HCT116 (cell line): ENCODE data around the gene PSME1. TPM values are rescaled to one million over a fixed set of nuclear protein-coding genes. Genes with fewer than 3 reads are reported as not detected.

ENCODE experiments used
- ATAC-seq: fragments of 200-7000 bp; cut with Tn5 transposase; 2 replicates; pipeline ENCODE4 v1.9.1; 2020; ENCODE audit warnings: mild to moderate bottlenecking, moderate library complexity
- BruUV-seq: library from RNA; stranded (reverse); fragments of 400-500 nt; replicated peaks from 2 replicates; lab custom pipeline; 2021; lab: Mats Ljungman, UMichigan
- CTCF ChIA-PET: fragments of 300-600 bp; sonication (Branson Sonifier 250); formaldehyde crosslinking; loops from one replicate; lab custom pipeline; 2021; ENCODE audit warnings: antibody characterized with exemption; lab: Charles Lee
- POLR2A ChIA-PET: fragments of 300-600, 350-600 bp; sonication (Branson Sonifier 250); formaldehyde crosslinking; loops from one replicate; lab custom pipeline; 2021; ENCODE audit warnings: antibody characterized with exemption; lab: Charles Lee
- RAD21 ChIA-PET, 2 experiments: fragments of 300-600 bp; sonication (Branson Sonifier 250); formaldehyde crosslinking; loops; one replicate each; lab custom pipeline; 2023; ENCODE audit warnings: low total read pairs in 2 of 2; ENCODE audit not compliant: uncharacterized antibody in 2 of 2, unreplicated experiment in 2 of 2, low non-redundant PET in 1 of 2; lab: Charles Lee
- DNase-seq: peaks from one replicate; pipeline ENCODE4 v3.0.0-alpha.2; 2010; ENCODE audit warnings: low read depth, low spot score
- H2AFZ ChIP-seq: fragments of 200-600 bp; shearing (Covaris generic), sonication (generic); 2 replicates; pipeline ENCODE4 v1.6.1; 2017; ENCODE audit warnings: low read depth, mixed run types, mixed read lengths, antibody characterized with exemption, low read length; ENCODE audit not compliant: poor library complexity, severe bottlenecking
- H3K27ac ChIP-seq: 2 replicates; pipeline ENCODE4 v1.5.1; 2012; ENCODE audit warnings: low read depth, low read length
- H3K27me3 ChIP-seq: fragments of 200-600 bp; sonication (generic); 2 replicates; pipeline ENCODE4 v1.6.1; 2016; ENCODE audit warnings: mixed run types, low read length, mixed read lengths; ENCODE audit not compliant: insufficient read depth
- H3K36me3 ChIP-seq, 2 experiments: fragments of 200-500 bp in 1 of 2; fragments of 200-600 bp in 1 of 2; sonication (Bioruptor generic) in 1 of 2; sonication (generic) in 1 of 2; 2 replicates each; pipeline versions ENCODE4 v1.5.1 to v1.6.1; 2014 to 2016; ENCODE audit warnings: low read length in 2 of 2, inconsistent platforms in 1 of 2, mixed read lengths in 1 of 2, mixed run types in 1 of 2; ENCODE audit not compliant: insufficient read depth in 2 of 2, control insufficient read depth in 1 of 2
- H3K4me1 ChIP-seq, 2 experiments: fragments of 200-600 bp in 1 of 2; sonication (generic) in 1 of 2; 2 replicates each; pipeline versions ENCODE4 v1.5.1 to v1.6.1; 2012 to 2017; ENCODE audit warnings: low read length in 2 of 2, inconsistent platforms in 1 of 2, mild to moderate bottlenecking in 1 of 2, mixed read lengths in 1 of 2, mixed run types in 1 of 2, moderate library complexity in 1 of 2; ENCODE audit not compliant: insufficient read depth in 2 of 2, control insufficient read depth in 1 of 2
- H3K4me2 ChIP-seq: fragments of 200-600 bp; sonication (generic); 2 replicates; pipeline ENCODE4 v1.6.1; 2017; ENCODE audit warnings: mixed run types, low read length, mixed read lengths
- H3K4me3 ChIP-seq, 2 experiments: fragments of 200-600 bp in 1 of 2; sonication (generic) in 1 of 2; replicated peaks in 1 of 2; 2 replicates each; pipeline ENCODE4 v1.5.1; 2011 to 2016; ENCODE audit warnings: low read length in 2 of 2, control low read depth in 1 of 2, low read depth in 1 of 2, mild to moderate bottlenecking in 1 of 2, mixed read lengths in 1 of 2, mixed run types in 1 of 2
- H3K79me2 ChIP-seq: fragments of 200-600 bp; sonication (generic); 2 replicates; pipeline ENCODE4 v1.6.1; 2017; ENCODE audit warnings: mild to moderate bottlenecking, mixed run types, low read length, moderate library complexity, mixed read lengths; ENCODE audit not compliant: insufficient read depth
- H3K9ac ChIP-seq: fragments of 200-600 bp; sonication (generic); 2 replicates; pipeline ENCODE4 v1.6.1; 2016; ENCODE audit warnings: low read length, mixed read lengths
- H3K9me2 ChIP-seq: fragments of 200-600 bp; sonication (generic), shearing (Covaris generic); 2 replicates; pipeline ENCODE4 v1.6.1; 2017; ENCODE audit warnings: mixed run types, mild to moderate bottlenecking, moderate library complexity; ENCODE audit not compliant: insufficient read depth
- H3K9me3 ChIP-seq, 2 experiments: fragments of 200-500 bp in 1 of 2; fragments of 200-600 bp in 1 of 2; sonication (Bioruptor generic) in 1 of 2; sonication (generic) in 1 of 2; 2 replicates each; pipeline ENCODE4 v1.6.1; 2014 to 2017; ENCODE audit warnings: low read length in 2 of 2, mixed read lengths in 2 of 2, inconsistent platforms in 1 of 2, low read depth in 1 of 2, mild to moderate bottlenecking in 1 of 2, mixed run types in 1 of 2, moderate library complexity in 1 of 2; ENCODE audit not compliant: control insufficient read depth in 1 of 2, insufficient read depth in 1 of 2
- H4K20me1 ChIP-seq: fragments of 200-600 bp; sonication (generic), shearing (Covaris generic); 2 replicates; pipeline ENCODE4 v1.6.1; 2017; ENCODE audit warnings: mixed run types, mild to moderate bottlenecking, moderate library complexity; ENCODE audit not compliant: insufficient read depth
- CBX3 ChIP-seq: IDR thresholded peaks from 2 replicates; pipeline ENCODE4 v1.6.1; 2012; ENCODE audit warnings: low read depth
- CEBPB ChIP-seq: IDR thresholded peaks from 2 replicates; pipeline ENCODE4 v1.6.1; 2012; ENCODE audit warnings: low read depth
- CTCF ChIP-seq, 3 experiments: fragments of 200-600 bp in 1 of 3; sonication (generic) in 1 of 3; IDR thresholded peaks in 2 of 3; conservative IDR thresholded peaks in 1 of 3; 2 replicates each; pipeline ENCODE4 v1.5.1; 2012 to 2017; ENCODE audit warnings: low read depth in 2 of 3, low read length in 2 of 3, antibody characterized with exemption in 1 of 3, borderline replicate concordance in 1 of 3, control low read depth in 1 of 3, mild to moderate bottlenecking in 1 of 3, mixed read lengths in 1 of 3, mixed run types in 1 of 3, moderate library complexity in 1 of 3; ENCODE audit not compliant: insufficient read depth in 1 of 3
- EGR1 ChIP-seq: IDR thresholded peaks from 2 replicates; pipeline ENCODE4 v1.6.1; 2012; ENCODE audit warnings: low read depth
- ELF1 ChIP-seq: IDR thresholded peaks from 2 replicates; pipeline ENCODE4 v1.6.1; 2012; ENCODE audit warnings: low read depth, borderline replicate concordance
- EZH2 ChIP-seq: fragments of 200-600 bp; sonication (generic); IDR thresholded peaks from 2 replicates; pipeline ENCODE4 v1.6.1; 2017; ENCODE audit warnings: antibody characterized with exemption, mixed run types
- EZH2phosphoT487 ChIP-seq: fragments of 200-600 bp; IDR thresholded peaks from 2 replicates; pipeline ENCODE4 v1.6.1; 2018; ENCODE audit warnings: antibody characterized with exemption, borderline replicate concordance
- FOSL1 ChIP-seq: IDR thresholded peaks from 2 replicates; pipeline ENCODE4 v1.6.1; 2012; ENCODE audit warnings: low read depth
- JUND ChIP-seq: IDR thresholded peaks from 2 replicates; pipeline ENCODE4 v1.6.1; 2012
- POLR2A ChIP-seq: IDR thresholded peaks from 2 replicates; pipeline ENCODE4 v1.7.0; 2011; ENCODE audit warnings: borderline replicate concordance; ENCODE audit not compliant: insufficient read depth, insufficient read length; ENCODE audit errors: extremely low read depth
- POLR2AphosphoS5 ChIP-seq: IDR thresholded peaks from 2 replicates; pipeline ENCODE4 v1.6.1; 2011; ENCODE audit warnings: mild to moderate bottlenecking, low read depth, low read length, moderate library complexity
- RAD21 ChIP-seq: IDR thresholded peaks from 2 replicates; pipeline ENCODE4 v1.6.1; 2012; ENCODE audit warnings: low read depth, mild to moderate bottlenecking
- SP1 ChIP-seq: IDR thresholded peaks from 2 replicates; pipeline ENCODE4 v1.6.1; 2012; ENCODE audit warnings: low read depth
- SRF ChIP-seq: IDR thresholded peaks from 2 replicates; pipeline ENCODE4 v1.6.1; 2012; ENCODE audit warnings: low read depth
- TCF7L2 ChIP-seq: IDR thresholded peaks from 2 replicates; pipeline ENCODE4 v1.7.0; 2011; ENCODE audit warnings: borderline replicate concordance, inconsistent platforms; ENCODE audit not compliant: insufficient read depth, insufficient read length; ENCODE audit errors: extremely low read depth
- YY1 ChIP-seq: IDR thresholded peaks from 2 replicates; pipeline ENCODE4 v1.6.1; 2011; ENCODE audit warnings: low read length, low read depth, moderate library complexity, mild to moderate bottlenecking; ENCODE audit not compliant: insufficient replicate concordance; ENCODE audit errors: extremely low read depth
- ZFX ChIP-seq: fragments of 450-650 bp; IDR thresholded peaks from 2 replicates; pipeline ENCODE4 v1.6.1; 2017
- ZNF274 ChIP-seq: fragments of 200-500 bp; sonication (Bioruptor generic); IDR thresholded peaks from 2 replicates; pipeline ENCODE4 v1.6.1; 2014; ENCODE audit warnings: mild to moderate bottlenecking, low read depth, low read length, inconsistent platforms
- intact Hi-C: fragments of 100-400 bp; cut with micrococcal nuclease; formaldehyde crosslinking; loops from 2 replicates; pipeline ENCODE4 v1.10.0; 2022
- total RNA-seq: library from RNA; stranded (reverse); gene quantifications from one replicate; pipeline ENCODE4 v1.2.1, GENCODE V29; 2021; ENCODE audit not compliant: unreplicated experiment
- TF ChIP-seq, protein P1 (sequence below): IDR thresholded peaks from 2 replicates; pipeline ENCODE4 v1.6.1; 2012
- TF ChIP-seq, protein P2 (sequence below): IDR thresholded peaks from 2 replicates; pipeline ENCODE4 v1.6.1; 2011; ENCODE audit warnings: mild to moderate bottlenecking, low read length, moderate library complexity; ENCODE audit not compliant: insufficient replicate concordance; ENCODE audit errors: extremely low read depth

PSME1 gene
- total RNA-seq, 1 experiment from 2014 or later = 174 TPM

GRCh38 chr14:24113801-24114531 lies 22.0 kb upstream of the PSME1 start:
- Histone ChIP-seq H3K4me2 (peak overlapping the region; percentile 95), H3K4me3 (peak overlapping the region; percentile 86 to 92), H3K9me3 (no peaks in the 10 kb centered on the region), H3K36me3 (peaks cover 5 to 9% of the 10 kb centered on the region in 2 experiments; a peak in 2 of 4 replicates), H3K9ac (peak overlapping the region; percentile 84), H3K9me2 (no peaks in the 10 kb centered on the region), H3K79me2 (peaks cover 14% of the 10 kb centered on the region; the same call in 1 of the 2 replicates), H3K4me1 (peaks cover 7 to 20% of the 10 kb centered on the region in 2 experiments; a peak in 3 of 4 replicates), H2AFZ (peak overlapping the region; percentile 74), H3K27me3 (no peaks in the 10 kb centered on the region), H4K20me1 (no peaks in the 10 kb centered on the region), H3K27ac (peak overlapping the region; percentile 97)
- ChIA-PET POLR2A (interaction anchor here (0.8 to 2.6 kb wide), 17 partner anchors 9 to 184 kb away, joined by 3 to 49 read pairs (median 5); partner anchors contain the start of genes EMC9, FITM1, IPO4 and IRF9), RAD21 (interaction anchor here (0.6 to 1.7 kb wide), 4 partner anchors 13 to 52 kb away, joined by 3 to 10 read pairs (median 4); partner anchors contain the start of genes EMC9 (in 1 of the 2) and PSME1 (in 1 of the 2)), CTCF (interaction anchor here (0.7 to 2.7 kb wide), 12 partner anchors 8 to 183 kb away, joined by 3 to 11 read pairs (median 4); partner anchors contain the start of genes EMC9, IRF9, PSME1 and PSME2)
- DNase-seq (peak; percentile 94), ATAC-seq (peak; percentile 59)
- no TSS peak for BruUV-seq
- intact Hi-C loops = loop anchor here (1.0 to 5.0 kb wide), 4 partner anchors 20 to 98 kb away; partner anchors contain the start of genes CHMP4A, IRF9, PCK2 and PSME2
- no peak for TF ChIP-seq EZH2phosphoT487
- no peak for TF ChIP-seq CTCF (IDR thresholded peaks at IDR 0.05 in 2 of 3, conservative IDR thresholded peaks at IDR 0.05 in 1 of 3; ENCODE audit: borderline replicate concordance in 1 of 3, insufficient read depth in 1 of 3, low read depth in 2 of 3, low read length in 2 of 3)
- TF ChIP-seq RAD21 = 0 out of 2 replicates have a peak, but pooled peaks have one; percentile 2
- no peak for TF ChIP-seq YY1
- peak; percentile 73 for TF ChIP-seq POLR2A
- TF ChIP-seq CBX3 = peak; percentile 14; the same call in 1 of the 2 replicates
- peak; percentile 92 for TF ChIP-seq EGR1
- TF ChIP-seq TCF7L2 = peak; percentile 69
- TF ChIP-seq CEBPB = peak; percentile 81
- TF ChIP-seq POLR2AphosphoS5 = peak; percentile 83
- peak; percentile 84 for TF ChIP-seq ZFX
- TF ChIP-seq, protein P1, sequence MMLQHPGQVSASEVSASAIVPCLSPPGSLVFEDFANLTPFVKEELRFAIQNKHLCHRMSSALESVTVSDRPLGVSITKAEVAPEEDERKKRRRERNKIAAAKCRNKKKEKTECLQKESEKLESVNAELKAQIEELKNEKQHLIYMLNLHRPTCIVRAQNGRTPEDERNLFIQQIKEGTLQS = no peak
- TF ChIP-seq, protein P2, sequence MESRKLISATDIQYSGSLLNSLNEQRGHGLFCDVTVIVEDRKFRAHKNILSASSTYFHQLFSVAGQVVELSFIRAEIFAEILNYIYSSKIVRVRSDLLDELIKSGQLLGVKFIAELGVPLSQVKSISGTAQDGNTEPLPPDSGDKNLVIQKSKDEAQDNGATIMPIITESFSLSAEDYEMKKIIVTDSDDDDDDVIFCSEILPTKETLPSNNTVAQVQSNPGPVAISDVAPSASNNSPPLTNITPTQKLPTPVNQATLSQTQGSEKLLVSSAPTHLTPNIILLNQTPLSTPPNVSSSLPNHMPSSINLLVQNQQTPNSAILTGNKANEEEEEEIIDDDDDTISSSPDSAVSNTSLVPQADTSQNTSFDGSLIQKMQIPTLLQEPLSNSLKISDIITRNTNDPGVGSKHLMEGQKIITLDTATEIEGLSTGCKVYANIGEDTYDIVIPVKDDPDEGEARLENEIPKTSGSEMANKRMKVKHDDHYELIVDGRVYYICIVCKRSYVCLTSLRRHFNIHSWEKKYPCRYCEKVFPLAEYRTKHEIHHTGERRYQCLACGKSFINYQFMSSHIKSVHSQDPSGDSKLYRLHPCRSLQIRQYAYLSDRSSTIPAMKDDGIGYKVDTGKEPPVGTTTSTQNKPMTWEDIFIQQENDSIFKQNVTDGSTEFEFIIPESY = peak; percentile 20
- no peak for TF ChIP-seq SRF
- TF ChIP-seq EZH2 = no peak
- no peak for TF ChIP-seq SP1
- TF ChIP-seq ELF1 = no peak
- no peak for TF ChIP-seq ZNF274
- TF ChIP-seq FOSL1 = no peak
- no peak for TF ChIP-seq JUND
